Endothelial cell of umbilical vein (primary cell): ENCODE data around the gene FRZB. TPM values are rescaled to one million over a fixed set of nuclear protein-coding genes. Genes with fewer than 3 reads are reported as not detected.

Experiments
- BruUV-seq: library from RNA; stranded (reverse); fragments of 400-500 nt; replicated peaks from 2 replicates; lab custom pipeline; 2021; lab: Mats Ljungman, UMichigan
- CTCF ChIA-PET: fragments of 300-600, 350-600 bp; sonication (Branson Sonifier 250); formaldehyde crosslinking; loops from one replicate; lab custom pipeline; 2021; ENCODE audit warnings: antibody characterized with exemption, inconsistent platforms; lab: Charles Lee
- POLR2A ChIA-PET: fragments of 300-600, 350-600 bp; sonication (Branson Sonifier 250); formaldehyde crosslinking; loops from one replicate; lab custom pipeline; 2021; ENCODE audit warnings: antibody characterized with exemption, inconsistent platforms; lab: Charles Lee
- DNase-seq: peaks from one replicate; pipeline ENCODE4 v3.0.0-alpha.2; 2011; ENCODE audit warnings: low read depth, low spot score
- FAIRE-seq: peaks from 2 replicates; lab custom pipeline; 2011; peaks lifted over from hg19 to GRCh38; lab: Jason Lieb, UNC
- H2AFZ ChIP-seq: 2 replicates; pipeline ENCODE4 v1.6.0; 2012; ENCODE audit warnings: low read depth, low read length, control low read depth, inconsistent platforms
- H3K27ac ChIP-seq: 2 replicates; pipeline ENCODE4 v1.5.1; 2011; ENCODE audit warnings: low read depth, mild to moderate bottlenecking, control low read depth, low read length, moderate library complexity; ENCODE audit not compliant: insufficient read depth
- H3K27me3 ChIP-seq, 2 experiments: 2 replicates each; pipeline versions ENCODE4 v1.6.0 to v1.6.1; 2011; ENCODE audit warnings: low read length in 2 of 2, mixed read lengths in 1 of 2; ENCODE audit not compliant: control insufficient read depth in 2 of 2, insufficient read depth in 2 of 2
- H3K36me3 ChIP-seq, 2 experiments: 2 replicates in 1 of 2; 3 replicates in 1 of 2; pipeline ENCODE4 v1.5.1; 2011; ENCODE audit warnings: low read length in 2 of 2, mild to moderate bottlenecking in 1 of 2, moderate library complexity in 1 of 2; ENCODE audit not compliant: control insufficient read depth in 2 of 2, insufficient read depth in 2 of 2; ENCODE audit errors: extremely low read depth in 1 of 2
- H3K4me1 ChIP-seq: 3 replicates; pipeline ENCODE4 v1.5.1; 2011; ENCODE audit warnings: mild to moderate bottlenecking, low read length; ENCODE audit not compliant: control insufficient read depth, insufficient read depth; ENCODE audit errors: extremely low read depth
- H3K4me2 ChIP-seq: 2 replicates; pipeline ENCODE4 v1.6.1; 2011; ENCODE audit warnings: low read length, control low read depth, mixed read lengths; ENCODE audit not compliant: insufficient read depth
- H3K4me3 ChIP-seq, 3 experiments: fragments of 200-600 bp in 1 of 3; sonication (generic), shearing (Covaris generic) in 1 of 3; replicated peaks in 1 of 3; 2 replicates each; pipeline ENCODE4 v1.5.1; 2011 to 2016; ENCODE audit warnings: control low read depth in 3 of 3, low read length in 3 of 3, mild to moderate bottlenecking in 2 of 3, inconsistent platforms in 1 of 3, low read depth in 1 of 3, moderate library complexity in 1 of 3; ENCODE audit not compliant: insufficient read depth in 1 of 3
- H3K79me2 ChIP-seq: 2 replicates; pipeline ENCODE4 v1.6.0; 2012; ENCODE audit warnings: low read length, inconsistent platforms; ENCODE audit not compliant: control insufficient read depth, insufficient read depth
- H3K9ac ChIP-seq: replicated peaks from 2 replicates; pipeline ENCODE3; 2011; ENCODE audit warnings: low read length, control low read depth; ENCODE audit not compliant: insufficient read depth; ENCODE audit errors: extremely low read depth
- H3K9me1 ChIP-seq: replicated peaks from 3 replicates; pipeline ENCODE4 v1.6.0; 2011; ENCODE audit warnings: mild to moderate bottlenecking, low read length; ENCODE audit not compliant: control insufficient read depth, insufficient read depth; ENCODE audit errors: extremely low read depth
- H3K9me3 ChIP-seq: replicated peaks from 2 replicates; pipeline ENCODE4 v1.5.1; 2012; ENCODE audit warnings: low read length, inconsistent platforms; ENCODE audit not compliant: control insufficient read depth, insufficient read depth
- H4K20me1 ChIP-seq: replicated peaks from 2 replicates; pipeline ENCODE3; 2011; ENCODE audit warnings: mild to moderate bottlenecking, low read length; ENCODE audit not compliant: control insufficient read depth, insufficient read depth; ENCODE audit errors: extremely low read depth
- CTCF ChIP-seq, 2 donors: IDR thresholded peaks; 1 replicate in 1 of 2; 2 replicates in 1 of 2; pipeline ENCODE4 v1.5.1; 2011; ENCODE audit warnings: low read length in 2 of 2, mild to moderate bottlenecking in 2 of 2, moderate library complexity in 2 of 2, control low read depth in 1 of 2, inconsistent platforms in 1 of 2, low read depth in 1 of 2; ENCODE audit not compliant: insufficient read depth in 1 of 2; ENCODE audit errors: extremely low read depth in 1 of 2
- EZH2 ChIP-seq: IDR thresholded peaks from 2 replicates; pipeline ENCODE4 v1.6.1; 2012; ENCODE audit warnings: borderline replicate concordance, low read depth, mild to moderate bottlenecking, moderate library complexity, low read length, inconsistent platforms; ENCODE audit not compliant: severe bottlenecking
- FOS ChIP-seq: IDR thresholded peaks from 2 replicates; pipeline ENCODE4 v1.6.1; 2011; ENCODE audit warnings: mild to moderate bottlenecking, low read length, moderate library complexity, borderline replicate concordance; ENCODE audit not compliant: insufficient read depth
- GATA2 ChIP-seq: IDR thresholded peaks from 2 replicates; pipeline ENCODE4 v1.7.0; 2011; ENCODE audit warnings: low read depth, mild to moderate bottlenecking, moderate library complexity, mixed read lengths, low read length; ENCODE audit not compliant: insufficient read length, insufficient read depth
- JUN ChIP-seq: IDR thresholded peaks from 2 replicates; pipeline ENCODE4 v1.6.1; 2011; ENCODE audit warnings: borderline replicate concordance, low read depth; ENCODE audit not compliant: insufficient read length, insufficient read depth
- MAX ChIP-seq: IDR thresholded peaks from 2 replicates; pipeline ENCODE4 v1.6.1; 2011; ENCODE audit not compliant: insufficient read depth, insufficient read length
- MYC ChIP-seq: IDR thresholded peaks from one replicate; pipeline ENCODE4 v1.6.1; 2011; ENCODE audit warnings: mild to moderate bottlenecking, low read depth, low read length
- POLR2A ChIP-seq: IDR thresholded peaks from 2 replicates; pipeline ENCODE4 v1.6.1; 2012; ENCODE audit warnings: low read depth, mild to moderate bottlenecking, control low read depth, low read length
- POLR2AphosphoS5 ChIP-seq: IDR thresholded peaks from 2 replicates; pipeline ENCODE4 v1.6.1; 2012; ENCODE audit warnings: low read depth, mild to moderate bottlenecking, control low read depth, low read length, moderate library complexity; ENCODE audit not compliant: insufficient read depth
- dilution Hi-C: fragments of 300-500 bp; cut with MboI; formaldehyde crosslinking; loops from one replicate; pipeline ENCODE4 v1.15.0; 2019; ENCODE audit warnings: low sequenced_read_pairs; ENCODE audit not compliant: extremely low pct_ligation_motif_present
- intact Hi-C: fragments of 100-400 bp; cut with micrococcal nuclease; formaldehyde crosslinking; loops from one replicate; pipeline ENCODE4 v1.10.0; 2022
- polyA plus RNA-seq, 4 experiments: library from polyadenylated mRNA; depleted of rRNA in 3 of 4; stranded (reverse) in 3 of 4; unstranded in 1 of 4; fragments of >200 nt; gene quantifications; 2 replicates each; pipeline versions ENCODE4 v1.2.1 to v1.2.3, GENCODE V29; 2011 to 2012; ENCODE audit warnings: missing spikeins in 1 of 4
- total RNA-seq: library from RNA; stranded (reverse); gene quantifications from 2 replicates; pipeline ENCODE4 v1.2.3, GENCODE V29; 2021

Gene FRZB
- total and polyA plus RNA-seq, 2 donors (not counting 3 experiments of a cell fraction or from before 2014, with no cell fraction given), result 0.04 TPM; not detected in 1

GRCh38 chr2:182904844-182905243 is 38.4 kb upstream of the FRZB start:
- no peaks in the 10 kb centered on the region for H3K36me3 ChIP-seq
- H2AFZ ChIP-seq, result no peak overlapping the region
- no peaks in the 10 kb centered on the region for H3K9me1 ChIP-seq
- no peak for TF ChIP-seq EZH2
- no peak for TF ChIP-seq POLR2A
- no peak for TF ChIP-seq JUN
- TF ChIP-seq FOS, result no peak
- no peak for TF ChIP-seq CTCF (IDR thresholded peaks at IDR 0.05; ENCODE audit: extremely low read depth in 1 of 2, insufficient read depth in 1 of 2, low read depth in 1 of 2, low read length in 2 of 2)
- no peak for TF ChIP-seq GATA2
- no peak for TF ChIP-seq MAX
- TF ChIP-seq MYC, result no peak
- TF ChIP-seq POLR2AphosphoS5, result no peak
- H3K4me2 ChIP-seq, result no peak overlapping the region
- ChIA-PET POLR2A (no interaction called here), CTCF (interaction anchor here (1.1 kb wide), 1 partner anchor 14 kb away, joined by 3 read pairs; no protein-coding TSS in a partner anchor)
- no peaks in the 10 kb centered on the region for H4K20me1 ChIP-seq
- intact Hi-C loops, result no loop called here
- dilution Hi-C loops, result no loop called here
- H3K79me2 ChIP-seq, result no peaks in the 10 kb centered on the region
- no peak for FAIRE-seq
- no TSS peak for BruUV-seq
- no peak overlapping the region for H3K4me3 ChIP-seq
- no peak overlapping the region for H3K9ac ChIP-seq
- H3K27ac ChIP-seq, result no peak overlapping the region
- no peaks in the 10 kb centered on the region for H3K9me3 ChIP-seq
- H3K4me1 ChIP-seq, result no peaks in the 10 kb centered on the region
- H3K27me3 ChIP-seq, result no peaks in the 10 kb centered on the region
- no peak for DNase-seq
